GM12892 (cell line): Measurements from ENCODE around the gene BCO2.

Experiments
- DNase-seq: peaks from one replicate; pipeline ENCODE4 v3.0.0; 2011; ENCODE audit not compliant: insufficient read length
- FAIRE-seq: peaks from 2 replicates; lab custom pipeline; 2011; peaks lifted over from hg19 to GRCh38; lab: Jason Lieb, UNC
- POLR2A ChIP-seq: IDR thresholded peaks from 2 replicates; pipeline ENCODE4 v1.6.1; 2011; ENCODE audit warnings: low read depth, low read length, control low read depth
- POLR2AphosphoS5 ChIP-seq: IDR thresholded peaks from 2 replicates; pipeline ENCODE4 v1.6.1; 2011; ENCODE audit warnings: low read depth, low read length, control low read depth
- TAF1 ChIP-seq: IDR thresholded peaks from 2 replicates; pipeline ENCODE4 v1.6.1; 2011; ENCODE audit warnings: low read depth, mild to moderate bottlenecking, control low read depth, low read length, borderline replicate concordance

The BCO2 gene

DNA sequence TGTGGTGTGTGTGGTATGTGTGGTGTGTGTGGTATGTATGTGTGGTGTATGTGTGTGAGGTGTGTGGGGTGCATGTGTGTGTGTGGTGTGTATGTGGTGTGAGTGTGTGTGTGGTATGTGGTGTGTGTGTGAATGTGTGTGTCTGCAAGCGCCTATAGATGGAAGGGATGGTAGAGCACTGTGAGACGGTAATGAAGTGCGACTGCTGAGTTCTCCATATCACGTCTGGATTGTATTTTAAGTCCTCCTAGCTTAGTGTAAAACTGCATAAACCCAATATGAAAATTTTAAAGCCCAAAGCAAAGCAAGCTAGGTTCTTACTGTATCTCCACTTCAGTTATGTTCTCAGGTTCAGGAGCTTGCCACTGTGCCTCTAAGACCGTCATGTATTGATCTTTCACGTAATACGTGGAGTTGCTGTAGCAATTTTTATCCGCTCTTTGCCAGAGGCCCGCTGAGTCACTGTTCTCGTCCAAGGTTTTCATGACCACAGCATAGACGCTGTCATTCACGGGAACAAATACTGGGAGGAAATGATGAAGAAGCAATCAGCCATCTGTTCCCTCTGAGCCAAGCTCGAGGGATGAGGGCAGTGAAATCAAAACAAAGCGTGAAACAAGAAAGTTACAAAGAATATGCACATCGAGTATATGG lies 79.9 kb downstream of the BCO2 start:
- FAIRE-seq = no peak
- no peak for TF ChIP-seq POLR2AphosphoS5
- no peak for DNase-seq

GRCh38 chr11:112260490-112260889 lies 85.2 kb downstream of the BCO2 start, which contains the start of gene PLET1:
Gene PLET1, minus strand, starts transcription at chr11:112260860. Its CDS starts 271 bp downstream, at chr11:112260589.
- no peak for FAIRE-seq
- TF ChIP-seq TAF1 (no peak), POLR2AphosphoS5 (no peak), POLR2A (no peak)
- no peak for DNase-seq

- FAIRE-seq (no peak), DNase-seq (no peak)
- TF ChIP-seq TAF1 (no peak), POLR2AphosphoS5 (no peak), POLR2A (no peak)
Measured at GRCh38 chr11:112265659-112266409, 90.5 kb downstream of the BCO2 start.

GRCh38 chr11:112266410-112266778 lies 91.1 kb downstream of the BCO2 start:
- TF ChIP-seq TAF1 (no peak), POLR2AphosphoS5 (no peak), POLR2A (no peak)
- FAIRE-seq = no peak

GRCh38 chr11:112267188-112267591 lies 91.9 kb downstream of the BCO2 start:
- FAIRE-seq (no peak), DNase-seq (no peak)
- TF ChIP-seq TAF1 (no peak), POLR2AphosphoS5 (no peak), POLR2A (no peak)

More at GRCh38 chr11:112266410-112266778, 91.1 kb downstream of the BCO2 start:
- DNase-seq = no peak

- TF ChIP-seq POLR2A = no peak
- no peak for TF ChIP-seq POLR2AphosphoS5
- TF ChIP-seq TAF1 = no peak
- FAIRE-seq (no peak), DNase-seq (no peak)
Measured at GRCh38 chr11:112268406-112268805, 93.1 kb downstream of the BCO2 start.
